HG03575 (cell line): ENCODE data around the gene KCNK18.
"Not testable (repeated sequence)": the region's sequence is repeated elsewhere in the genome, so short reads cannot be mapped to it uniquely, and the experiment has no call there.

Source experiments
- ATAC-seq: cut with Tn5 transposase; IDR thresholded peaks from one replicate; pipeline ENCODE4 v1.9.1; 2021; ENCODE audit not compliant: unreplicated experiment, insufficient number of reproducible peaks, low FRiP score; ENCODE audit errors: extremely low read depth

KCNK18 gene

GRCh38 chr10:117216028-117216427, 18.7 kb downstream of the KCNK18 start:
- no peak for ATAC-seq

GRCh38 chr10:117216611-117217195, 19.4 kb downstream of the KCNK18 start:
- no peak for ATAC-seq

GRCh38 chr10:117217196-117217761, 20.0 kb downstream of the KCNK18 start:
- ATAC-seq, result no peak

GRCh38 chr10:117218654-117219053, 21.4 kb downstream of the KCNK18 start:
- no peak for ATAC-seq

- no peak for ATAC-seq
Measured at GRCh38 chr10:117221156-117221711, 23.9 kb downstream of the KCNK18 start.

GRCh38 chr10:117222552-117222951, 25.3 kb downstream of the KCNK18 start:
- ATAC-seq, result no peak

- ATAC-seq, result no peak
Measured at GRCh38 chr10:117222976-117223692, 25.8 kb downstream of the KCNK18 start.

GRCh38 chr10:117223693-117224430, 26.6 kb downstream of the KCNK18 start:
- ATAC-seq, result no peak

- ATAC-seq, result no peak
Measured at GRCh38 chr10:117224881-117225280, 27.6 kb downstream of the KCNK18 start.

- no peak for ATAC-seq
Measured at GRCh38 chr10:117226813-117227451, 29.6 kb downstream of the KCNK18 start.

GRCh38 chr10:117228210-117228609, 30.9 kb downstream of the KCNK18 start:
- no peak for ATAC-seq

GRCh38 chr10:117230107-117230506, 32.8 kb downstream of the KCNK18 start:
- ATAC-seq, result not testable (repeated sequence)

- no peak for ATAC-seq
Measured at GRCh38 chr10:117237401-117237991, 40.2 kb downstream of the KCNK18 start.

GRCh38 chr10:117239051-117239450, 41.8 kb downstream of the KCNK18 start:
- ATAC-seq, result no peak

GRCh38 chr10:117239721-117240620, 42.7 kb downstream of the KCNK18 start:
- no peak for ATAC-seq

GRCh38 chr10:117240621-117241529, 43.6 kb downstream of the KCNK18 start, which contains the start of gene SLC18A2:
Gene SLC18A2, plus strand, starts transcription at chr10:117241114. Its CDS starts 580 bp downstream, at chr10:117241694.
- no peak for ATAC-seq
